A673 (cell line): ENCODE results near the gene PCDHGB5.

Experiments used
- CTCF ChIP-seq: fragments of 300-800, 200-600 bp; sonication (generic); conservative IDR thresholded peaks from 2 replicates; pipeline ENCODE4 v1.5.1; 2017; ENCODE audit warnings: low read depth, mild to moderate bottlenecking, antibody characterized with exemption, low read length, moderate library complexity, mixed read lengths
- EZH2 ChIP-seq: fragments of 200-600 bp; sonication (generic); IDR thresholded peaks from 2 replicates; pipeline ENCODE4 v1.6.1; 2017; ENCODE audit warnings: borderline replicate concordance, low read depth, mild to moderate bottlenecking, mixed read lengths, antibody characterized with exemption, low read length; ENCODE audit not compliant: poor library complexity, severe bottlenecking

- no peak for TF ChIP-seq CTCF
- TF ChIP-seq EZH2, result no peak
Measured at GRCh38 chr5:141440341-141440740, 42.6 kb downstream of the PCDHGB5 start.
